Measurements from ENCODE around the gene SNX30.
"Not testable (repeated sequence)": the region's sequence is repeated elsewhere in the genome, so short reads cannot be mapped to it uniquely, and the experiment has no call there.

Gene SNX30, protein sequence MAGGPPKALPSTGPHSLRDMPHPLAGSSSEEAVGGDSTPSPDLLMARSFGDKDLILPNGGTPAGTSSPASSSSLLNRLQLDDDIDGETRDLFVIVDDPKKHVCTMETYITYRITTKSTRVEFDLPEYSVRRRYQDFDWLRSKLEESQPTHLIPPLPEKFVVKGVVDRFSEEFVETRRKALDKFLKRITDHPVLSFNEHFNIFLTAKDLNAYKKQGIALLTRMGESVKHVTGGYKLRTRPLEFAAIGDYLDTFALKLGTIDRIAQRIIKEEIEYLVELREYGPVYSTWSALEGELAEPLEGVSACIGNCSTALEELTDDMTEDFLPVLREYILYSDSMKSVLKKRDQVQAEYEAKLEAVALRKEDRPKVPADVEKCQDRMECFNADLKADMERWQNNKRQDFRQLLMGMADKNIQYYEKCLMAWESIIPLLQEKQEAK

DNA sequence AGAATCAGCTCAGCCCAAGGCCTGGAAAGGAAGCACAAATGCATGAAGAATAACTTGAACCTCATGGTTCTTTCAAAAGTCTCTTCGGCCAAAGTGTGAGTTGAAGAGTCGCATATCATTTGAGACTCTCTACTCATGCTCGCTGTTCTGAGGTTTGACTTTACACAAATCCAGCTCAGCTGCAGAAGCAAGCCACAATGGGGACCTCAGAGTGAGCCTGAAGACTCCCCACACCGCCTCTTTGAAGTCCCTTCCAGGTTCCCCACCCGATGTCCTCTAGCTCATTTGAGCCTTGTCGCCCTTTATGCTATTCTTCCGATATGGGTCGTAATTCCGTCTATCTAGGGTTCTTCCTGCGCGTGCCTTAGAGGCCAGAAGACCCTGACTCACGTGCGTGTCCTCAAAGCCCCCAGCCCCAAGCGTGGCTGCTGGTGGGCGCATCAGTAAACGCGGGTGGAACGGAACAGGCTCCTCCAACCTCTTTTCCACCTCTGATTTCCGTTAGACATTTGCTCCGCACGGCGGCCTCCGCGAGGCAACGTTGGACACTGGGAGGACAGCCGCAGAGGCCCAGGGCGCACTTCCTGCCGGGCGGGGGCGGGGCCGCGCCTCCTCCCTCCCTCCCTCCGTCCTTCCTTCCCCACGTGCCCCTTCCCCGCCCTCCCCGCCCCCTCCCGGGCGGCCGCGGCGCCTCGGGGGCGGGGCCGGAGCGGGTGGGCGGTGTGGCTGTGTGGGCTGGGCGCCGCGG, at the start of gene SNX30:
TSS of gene SNX30 (plus strand) at position 745 of the 748 bp plus-strand sequence. CDS start 242 bp downstream, outside the sequence.
- DNase-seq, result peak; percentile 89

DNA sequence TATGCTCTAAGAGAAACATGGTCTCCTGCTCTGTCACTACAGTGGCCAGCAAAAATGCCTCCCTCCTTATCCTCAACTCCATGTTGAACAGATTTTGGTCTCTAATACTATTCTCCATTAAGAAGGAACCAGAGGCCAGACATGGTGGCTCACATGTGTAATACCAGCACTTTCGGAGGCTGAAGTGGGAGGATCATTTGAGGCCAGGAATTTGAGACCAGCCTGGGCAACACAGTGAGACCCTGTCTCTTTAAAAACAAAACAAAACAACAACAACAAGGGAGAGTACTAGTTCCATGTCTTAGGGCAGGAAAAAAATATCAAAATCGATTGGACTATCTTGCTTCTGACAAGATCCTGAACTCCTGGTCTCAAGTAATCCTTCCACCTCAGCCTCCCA, 47.3 kb upstream of the SNX30 start:
- no peak for DNase-seq

DNA sequence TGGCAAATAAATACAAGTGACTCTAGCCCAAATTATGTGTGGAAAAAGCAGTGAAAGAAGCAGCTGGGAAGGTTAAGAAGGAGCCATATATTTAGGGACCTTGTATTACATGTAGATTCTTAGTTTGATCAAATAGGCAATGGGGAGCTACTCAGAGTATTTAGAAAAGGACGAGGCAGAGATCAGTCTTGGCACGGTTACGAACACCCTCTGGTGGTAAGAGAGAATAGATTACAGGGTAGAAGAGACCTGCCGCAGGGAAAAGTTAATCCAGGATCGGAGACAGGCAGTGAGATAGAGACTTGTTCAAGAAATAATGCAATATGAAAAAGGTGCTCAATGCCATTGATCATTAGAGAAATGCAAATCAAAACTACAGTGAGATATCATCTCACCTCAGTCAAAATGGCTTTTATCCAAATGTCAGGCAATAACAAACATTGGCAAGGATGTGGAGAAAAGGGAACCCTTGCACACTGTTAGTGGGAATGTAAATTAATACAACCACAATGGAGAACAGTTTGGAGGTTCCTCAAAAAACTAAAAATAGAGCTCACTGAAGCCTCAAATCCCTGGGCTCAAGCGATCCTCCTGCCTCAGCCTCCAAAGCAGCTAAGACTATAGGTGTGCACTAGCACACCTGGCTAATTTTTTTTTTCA, 44.7 kb upstream of the SNX30 start:
- no peak for DNase-seq

DNA sequence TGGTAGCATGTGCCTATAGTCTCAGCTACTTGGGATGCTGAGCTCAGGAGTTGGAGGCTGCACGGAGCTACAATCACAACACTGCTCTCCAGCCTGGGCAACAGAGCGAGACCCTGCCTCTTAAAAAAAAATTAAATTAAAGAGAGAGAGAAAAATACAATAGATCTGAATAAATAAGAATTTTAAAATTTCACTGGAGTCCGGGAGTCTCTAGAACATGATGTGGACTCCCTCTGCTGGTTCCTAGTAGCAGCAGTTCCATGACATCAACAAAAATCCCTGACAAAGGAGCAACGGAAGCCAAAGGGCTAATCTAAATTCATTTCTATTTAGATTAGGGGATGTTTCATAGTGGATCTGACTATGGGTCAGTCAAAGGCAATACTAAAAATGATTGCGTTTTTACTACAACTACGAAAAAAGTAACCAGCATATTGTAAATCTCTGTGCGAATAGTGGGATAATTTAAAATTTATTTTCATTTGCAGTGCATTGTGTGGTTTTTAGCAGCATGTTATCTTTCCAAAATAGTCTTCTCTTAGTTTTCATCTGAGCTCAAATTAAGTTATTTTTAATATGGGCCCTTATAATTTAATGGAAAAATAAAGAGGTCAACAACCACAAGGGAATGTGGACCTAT, 39.4 kb upstream of the SNX30 start:
- no peak for DNase-seq

DNA sequence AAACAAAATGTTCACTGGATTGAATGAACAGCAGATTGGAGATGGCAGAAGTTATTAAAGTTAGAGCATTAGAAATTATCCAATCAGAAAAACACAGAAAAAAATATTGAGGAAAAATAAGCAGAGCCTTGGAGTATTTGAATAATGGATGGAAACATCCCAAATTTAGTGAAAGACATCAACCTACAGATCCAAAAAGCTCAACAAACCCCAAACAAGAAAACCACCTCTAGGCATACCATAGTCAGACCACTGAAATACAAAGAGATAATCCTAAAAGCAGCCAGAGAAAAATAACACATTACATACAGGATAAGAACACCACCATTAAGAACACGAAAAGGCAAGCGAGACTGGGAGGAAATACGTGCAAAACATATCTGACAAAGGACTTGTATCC, 37.9 kb upstream of the SNX30 start:
- DNase-seq, result no peak

DNA sequence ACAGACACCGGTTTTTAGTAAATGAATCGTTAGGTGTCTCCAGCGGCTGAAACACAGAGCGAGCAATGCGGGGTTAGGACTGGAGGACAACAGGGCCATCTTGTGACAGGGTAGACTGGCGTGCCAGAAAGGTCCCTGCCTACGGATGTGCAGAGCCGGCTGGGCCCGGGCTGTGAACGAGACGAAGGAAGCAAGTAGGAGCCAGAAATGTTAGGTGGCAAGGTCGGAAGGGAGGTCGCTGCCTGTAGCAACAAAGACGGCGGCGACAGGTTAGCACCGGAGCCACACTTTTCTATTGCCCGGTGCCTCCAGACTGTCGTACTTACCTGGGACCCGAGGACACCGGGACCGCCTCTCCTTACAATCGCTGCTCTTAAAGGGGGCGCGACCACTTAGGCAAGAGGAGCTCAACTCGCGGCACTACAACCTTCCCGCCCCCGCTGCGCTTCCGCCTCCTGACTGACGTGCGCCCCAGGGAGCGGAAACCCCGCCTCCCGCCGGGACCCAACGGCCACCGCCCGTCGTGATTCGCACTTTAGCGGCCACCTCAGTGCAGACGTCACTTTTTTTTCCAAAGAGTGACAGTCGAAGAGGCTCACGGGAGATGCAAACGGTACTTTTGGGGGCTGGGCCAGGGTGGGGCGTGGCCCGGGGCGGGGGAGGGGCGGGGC, 32.8 kb upstream of the SNX30 start, which contains the start of gene INIP:
TSS of gene INIP (minus strand) at position 457 of the 671 bp plus-strand sequence. CDS start 1,632 bp downstream, outside the sequence.
- peak; percentile 99 for DNase-seq

DNA sequence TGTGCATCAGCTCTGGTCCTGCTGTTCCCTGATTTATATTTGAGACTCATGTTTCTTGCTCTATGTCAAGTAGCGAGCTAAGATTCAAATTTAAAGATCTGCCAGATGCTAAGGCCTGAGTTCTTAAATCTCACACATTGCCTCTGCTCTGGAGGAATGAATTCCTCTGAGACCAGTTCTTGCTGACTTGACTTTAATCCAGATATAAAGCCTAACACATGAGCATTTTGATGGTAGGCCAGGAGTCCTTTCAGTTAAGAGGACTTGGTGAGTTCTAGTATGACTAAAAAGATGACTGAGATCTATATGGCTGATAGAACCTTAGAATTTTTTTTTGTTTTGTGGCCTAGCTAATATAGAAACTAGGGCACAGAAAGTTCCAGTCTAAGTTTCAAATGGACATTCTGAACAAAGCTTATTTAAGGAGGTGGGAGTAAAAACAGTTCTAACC, 31.3 kb upstream of the SNX30 start:
- peak; percentile 48 for DNase-seq

DNA sequence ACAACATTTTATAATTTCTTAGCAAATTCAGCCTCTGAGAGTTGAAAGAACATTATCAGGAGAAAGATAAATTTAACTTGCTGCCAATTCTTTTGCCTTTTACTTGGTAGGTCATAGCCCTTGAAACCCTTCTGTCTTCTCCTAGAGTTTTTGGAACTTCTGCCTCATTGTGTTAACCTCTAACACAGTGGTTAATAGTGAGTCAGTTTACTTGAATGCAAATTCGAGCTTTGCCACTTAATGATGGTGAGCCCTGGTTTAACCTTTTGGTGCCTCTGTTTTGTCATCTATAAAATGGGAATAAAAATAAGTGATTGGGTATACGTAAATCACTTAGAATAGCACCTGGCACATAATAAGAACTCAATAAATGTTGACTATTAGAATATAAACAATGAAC, 30.9 kb upstream of the SNX30 start:
- peak; percentile 6 for DNase-seq

DNA sequence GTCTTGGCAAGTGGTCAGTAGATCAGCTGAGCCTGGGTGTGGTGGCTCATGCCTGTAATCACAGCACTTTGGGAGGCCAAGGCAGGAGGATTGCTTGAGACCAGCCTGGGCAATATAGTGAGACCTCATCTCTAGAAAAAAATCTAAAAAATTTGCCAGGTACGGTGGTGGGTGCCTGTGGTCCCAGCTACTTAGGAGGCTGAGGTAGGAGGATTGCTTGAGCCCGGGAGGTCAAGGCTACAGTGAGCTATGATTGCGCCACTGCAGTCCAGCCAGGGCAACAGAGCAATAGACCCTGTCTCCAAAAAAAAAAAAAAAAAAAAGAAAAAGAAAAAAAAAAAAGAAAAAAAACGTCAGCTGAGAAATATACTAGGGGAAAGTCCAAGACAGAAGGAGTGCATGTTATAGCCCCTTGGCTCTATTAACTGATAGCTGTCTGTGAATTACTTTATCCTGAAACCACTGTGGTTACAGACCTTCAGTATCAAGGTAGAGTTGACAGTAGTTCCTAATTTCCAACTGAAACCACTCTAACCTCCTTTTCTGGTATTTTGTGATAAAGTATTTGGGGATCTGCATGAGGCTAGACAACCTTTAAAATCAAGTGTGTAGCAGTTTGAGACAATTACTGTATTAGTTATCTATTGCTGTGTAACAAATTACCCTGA, 30.3 kb upstream of the SNX30 start:
- peak; percentile 5 for DNase-seq

DNA sequence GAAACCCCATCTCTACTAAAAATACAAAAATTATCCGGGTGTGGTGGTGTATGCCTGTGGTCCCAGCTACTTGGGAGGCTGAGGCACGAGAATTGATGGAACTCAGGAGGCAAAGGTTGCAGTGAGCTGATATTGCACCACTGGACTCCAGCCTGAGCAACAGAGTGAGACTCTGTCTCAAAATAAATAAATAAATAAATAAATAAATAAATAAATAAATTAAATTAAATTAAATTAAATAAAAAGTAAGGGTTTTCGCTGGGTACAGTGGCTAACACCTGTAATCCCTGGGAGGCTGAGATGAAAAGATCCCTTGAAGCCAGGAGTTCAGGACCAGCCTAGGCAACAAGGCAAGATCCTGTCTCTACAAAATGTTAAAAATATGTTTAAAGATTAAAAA, 27.8 kb upstream of the SNX30 start:
- DNase-seq, result not testable (repeated sequence)

DNA sequence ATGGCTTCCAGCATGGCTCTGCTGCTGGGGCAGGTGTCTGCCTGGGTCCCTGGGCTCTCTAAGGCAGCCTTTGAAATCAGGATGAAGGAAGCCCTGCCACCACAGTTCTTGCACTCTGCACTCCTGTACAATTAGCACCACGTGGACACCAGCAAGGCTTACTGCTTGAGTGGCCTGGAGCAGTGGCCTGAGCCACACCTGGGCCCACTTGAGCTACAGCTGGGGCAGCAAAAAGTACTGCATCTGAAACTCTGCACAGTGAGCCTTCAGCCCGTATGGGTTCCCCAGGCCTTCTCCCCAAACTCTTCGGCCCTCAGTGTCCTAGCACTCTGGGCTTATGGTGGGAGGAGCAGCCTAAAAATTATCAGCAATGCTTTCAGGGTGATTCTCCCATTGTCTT, 24.6 kb upstream of the SNX30 start:
- no peak for DNase-seq

DNA sequence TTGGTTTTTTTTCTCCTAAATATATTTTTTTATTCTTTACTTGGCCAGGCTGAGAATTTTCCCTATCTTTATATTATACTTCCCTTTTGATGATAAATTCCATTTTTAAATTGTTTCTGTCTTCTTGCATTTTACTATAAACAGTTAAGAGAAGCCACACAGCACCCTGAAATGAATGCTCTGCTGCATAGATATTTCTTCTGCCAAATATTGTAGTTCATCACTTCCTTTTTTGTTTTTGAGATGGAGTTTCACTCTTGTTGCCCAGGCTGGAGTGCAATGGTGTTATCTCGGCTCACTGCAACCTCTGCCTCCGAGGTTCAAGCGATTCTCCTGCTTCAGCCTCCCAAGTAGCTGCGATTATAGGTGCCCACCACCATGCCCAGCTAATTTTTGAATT, 24.1 kb upstream of the SNX30 start:
- no peak for DNase-seq

DNA sequence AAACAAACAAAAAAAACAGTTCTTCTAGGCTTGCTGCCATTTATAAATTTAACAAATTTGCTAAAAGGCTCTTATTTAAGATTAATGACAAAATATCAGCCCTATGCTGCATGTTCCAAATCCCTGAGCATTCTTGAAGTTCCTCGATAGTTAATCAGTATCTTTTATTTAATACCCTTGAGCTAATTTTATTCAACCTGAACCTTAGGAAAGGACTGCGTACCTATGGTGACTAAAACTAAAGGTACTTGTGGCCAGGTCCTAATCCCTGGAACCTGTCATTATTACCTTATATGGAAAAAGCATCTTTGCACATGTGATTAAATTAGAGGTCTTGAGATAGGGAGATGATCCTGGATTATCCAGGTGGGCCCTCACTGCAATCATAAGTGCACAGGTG, 22.2 kb upstream of the SNX30 start:
- no peak for DNase-seq

DNA sequence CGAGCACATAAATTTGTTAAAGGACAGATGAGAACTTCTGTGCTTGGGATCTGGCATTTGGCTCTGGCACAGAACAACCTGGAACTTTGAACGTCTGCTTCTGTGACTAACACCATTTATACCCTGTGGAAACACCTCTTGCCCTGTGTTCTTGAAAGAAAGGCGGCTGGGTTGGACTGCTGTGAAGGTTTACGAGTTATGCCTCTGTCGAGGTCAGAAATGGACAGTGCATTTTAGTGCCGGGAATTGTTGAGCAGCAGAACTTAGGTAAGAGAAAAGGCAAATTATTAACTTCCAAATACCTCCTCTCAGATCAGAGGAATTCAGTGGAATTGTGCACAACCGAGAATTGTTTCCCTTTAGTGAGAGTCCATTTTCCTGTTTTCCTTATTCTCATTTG, 18.6 kb upstream of the SNX30 start:
- DNase-seq, result no peak

DNA sequence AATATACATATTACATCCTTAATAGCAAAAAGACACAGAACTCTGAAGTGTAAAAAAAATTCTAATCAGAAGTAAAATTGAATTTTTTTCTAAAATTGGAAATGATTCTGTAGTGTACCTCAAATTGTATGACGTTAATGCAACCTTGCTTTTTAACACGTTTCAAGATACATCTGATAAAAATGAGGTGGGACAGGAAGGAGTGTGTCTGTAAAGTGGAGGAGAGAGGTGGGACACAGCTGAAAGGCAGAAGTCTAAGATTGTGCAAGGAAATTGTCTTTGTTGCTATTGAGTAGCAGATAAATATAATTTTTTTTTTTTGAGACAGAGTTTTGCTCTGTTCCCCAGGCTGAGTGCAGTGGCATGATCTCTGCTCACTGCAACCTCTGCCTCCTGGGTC, 15.7 kb upstream of the SNX30 start:
- DNase-seq, result no peak

DNA sequence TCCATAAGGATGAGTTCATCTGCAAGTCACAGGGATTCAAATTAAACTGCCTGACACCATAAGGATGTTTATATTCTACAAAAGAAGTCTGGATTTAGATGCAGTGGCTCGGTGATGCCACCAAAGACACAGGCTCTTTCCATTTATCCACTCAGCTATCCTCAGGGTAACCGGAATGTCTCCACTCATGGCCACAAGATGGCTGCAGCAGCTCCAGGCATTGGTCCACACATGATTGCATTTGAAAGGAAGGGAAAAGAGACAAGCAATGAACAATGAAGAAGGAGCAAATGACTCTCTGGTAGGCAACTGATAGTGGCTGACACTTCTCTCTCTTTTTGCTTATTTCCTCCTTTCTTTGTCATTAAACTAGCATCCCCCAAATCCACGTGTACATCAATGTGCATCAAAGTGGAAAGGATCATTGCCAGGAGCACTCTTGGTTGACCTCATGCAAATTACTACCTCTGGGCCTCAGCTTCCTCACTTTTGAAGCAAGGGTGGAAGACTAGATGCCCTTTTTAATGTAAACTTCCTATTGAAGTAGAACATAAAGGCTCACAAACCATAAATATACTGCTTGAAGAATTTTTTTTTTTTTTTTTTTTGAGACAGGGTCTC, 7.2 kb upstream of the SNX30 start:
- DNase-seq, result no peak

DNA sequence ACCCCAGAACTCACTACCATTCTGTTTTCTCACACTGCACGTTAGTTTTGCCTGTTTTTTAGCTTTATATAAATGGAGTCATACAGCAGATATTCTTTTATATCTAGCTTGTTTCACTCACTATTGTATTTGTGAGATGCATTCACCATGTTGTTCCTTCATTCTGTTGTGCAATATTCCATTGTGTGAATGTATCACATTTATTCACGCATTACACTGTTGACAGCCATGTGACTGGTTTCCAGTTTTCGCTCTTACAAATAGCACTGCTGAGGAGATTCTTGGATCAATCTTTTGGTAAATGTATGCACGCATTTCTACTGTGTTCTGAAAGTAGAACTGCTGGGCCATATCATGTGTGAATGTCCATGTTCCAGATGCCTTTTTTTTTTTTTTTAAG, 6.4 kb upstream of the SNX30 start:
- DNase-seq, result no peak

DNA sequence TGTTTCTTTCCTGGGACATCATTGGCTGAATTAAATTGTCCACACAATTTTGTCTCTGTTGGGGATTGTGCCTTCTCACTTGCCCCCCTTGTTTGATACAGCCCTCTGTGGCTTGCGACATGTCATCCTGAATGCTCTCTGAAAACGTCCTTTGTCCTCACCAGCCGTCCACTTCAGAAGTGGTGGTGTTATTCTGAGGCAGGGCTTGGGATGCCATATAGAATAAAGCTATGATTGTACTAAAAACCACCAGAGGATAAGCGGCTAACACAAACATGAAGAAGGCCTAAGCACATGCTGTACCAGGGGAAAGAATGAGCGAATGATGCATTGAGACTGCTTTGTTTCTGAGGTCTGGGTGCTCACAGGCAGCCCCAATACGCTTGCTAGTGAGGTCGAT, 3.5 kb upstream of the SNX30 start:
- no peak for DNase-seq

DNA sequence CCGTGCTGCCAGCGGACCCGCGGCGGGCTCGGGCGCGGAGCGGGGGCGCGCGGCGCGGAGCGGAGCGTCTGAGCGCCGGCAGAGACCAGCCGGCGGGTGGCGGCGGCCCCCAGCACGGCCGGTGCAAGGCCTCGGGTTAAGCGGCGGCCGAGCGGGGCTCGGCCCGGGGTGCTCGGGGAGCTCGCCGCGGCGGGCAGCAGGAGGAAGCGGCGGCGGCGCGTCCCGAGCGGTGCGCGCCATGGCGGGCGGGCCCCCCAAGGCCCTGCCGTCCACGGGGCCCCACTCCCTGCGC, 150 bp downstream of the SNX30 start:
- no peak for DNase-seq

DNA sequence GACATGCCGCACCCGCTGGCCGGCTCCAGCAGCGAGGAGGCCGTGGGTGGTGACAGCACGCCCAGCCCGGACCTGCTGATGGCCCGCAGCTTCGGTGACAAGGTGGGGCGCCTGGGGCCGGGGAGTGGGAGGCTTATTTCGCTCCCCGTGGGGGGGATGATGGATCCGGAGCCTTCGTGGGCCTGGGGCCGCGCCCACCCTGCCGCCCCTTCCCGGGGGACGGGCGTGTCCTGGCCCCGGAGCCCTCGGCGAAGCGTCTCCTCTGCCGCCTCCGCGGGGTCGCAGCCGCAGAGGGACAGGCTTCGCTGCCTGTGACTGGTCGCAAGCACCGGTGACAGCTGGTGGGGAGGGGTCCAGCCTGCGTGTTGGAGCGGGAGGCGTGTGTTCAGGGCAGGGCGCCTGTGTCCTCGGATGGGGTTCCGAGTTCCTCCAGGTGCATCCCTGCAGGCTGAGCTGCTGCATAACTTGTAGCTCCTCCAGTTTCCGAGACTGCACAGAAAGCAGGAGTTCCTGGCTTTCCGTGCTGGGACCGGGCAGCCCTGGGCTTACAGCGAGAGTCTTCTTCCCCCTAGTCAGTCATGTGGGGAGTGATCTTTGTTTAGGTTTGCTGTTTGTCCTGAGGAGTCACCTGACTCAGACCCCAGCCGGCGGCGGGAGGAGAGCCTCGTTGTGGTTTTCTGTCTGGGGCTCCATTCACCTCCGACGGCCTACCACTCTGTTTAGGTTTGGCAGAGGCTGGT, 666 bp downstream of the SNX30 start:
- peak; percentile 77 for DNase-seq
